Measurements from ENCODE around the gene TXNRD2. TPM values are rescaled to one million over a fixed set of nuclear protein-coding genes. Genes with fewer than 3 reads are reported as not detected.

The TXNRD2 gene
- total RNA-seq, 1 experiment from 2014 or later = 39.9 TPM

- BruUV-seq (replicated peaks) = no TSS peak
Observed at GRCh38 chr22:19828035-19828401, 113.6 kb downstream of the TXNRD2 start.

GRCh38 chr22:19827341-19828034 lies 114.1 kb downstream of the TXNRD2 start:
- no peaks in the 10 kb centered on the region for H3K9me3 Mint-ChIP-seq (ENCODE audit: unreplicated experiment)
- H3K36me3 Mint-ChIP-seq (ENCODE audit: insufficient read depth, unreplicated experiment) = no peaks in the 10 kb centered on the region
- POLR2A ChIA-PET = interaction anchor here (0.7 to 4.7 kb wide), 5 partner anchors 10 to 390 kb away, joined by 3 to 24 read pairs (median 3); partner anchors contain the start of genes GNB1L and RTL10
- no peak for DNase-seq (ENCODE audit: unreplicated experiment)
- H3K27me3 Mint-ChIP-seq (ENCODE audit: insufficient read depth, unreplicated experiment) = no peaks in the 10 kb centered on the region
- H3K4me1 Mint-ChIP-seq (ENCODE audit: insufficient read depth, unreplicated experiment) = peaks cover 23% of the 10 kb centered on the region
- no peak for TF ChIP-seq CTCF (IDR thresholded peaks at IDR 0.05; ENCODE audit: unreplicated experiment)
- peak overlapping the region; percentile 20 for H3K27ac Mint-ChIP-seq (ENCODE audit: low read depth, unreplicated experiment)
- BruUV-seq (replicated peaks) = no TSS peak
- intact Hi-C loops (cut with micrococcal nuclease) = no loop called here
- H3K4me3 Mint-ChIP-seq (ENCODE audit: unreplicated experiment) = no peak overlapping the region
- CTCF ChIA-PET = interaction anchor here (0.8 kb wide), 1 partner anchor 65 kb away, joined by 3 read pairs; no protein-coding TSS in a partner anchor

More at GRCh38 chr22:19828035-19828401, 113.6 kb downstream of the TXNRD2 start:
- ChIA-PET POLR2A (interaction anchor here (0.7 to 4.7 kb wide), 4 partner anchors 9 to 391 kb away, joined by 3 to 24 read pairs (median 3); partner anchors contain the start of genes GNB1L and RTL10), CTCF (interaction anchor here (0.7 kb wide), 1 partner anchor 38 kb away, joined by 3 read pairs; no protein-coding TSS in a partner anchor)
- no peak for TF ChIP-seq CTCF (IDR thresholded peaks at IDR 0.05; ENCODE audit: unreplicated experiment)
- Mint-ChIP-seq H3K27me3 (ENCODE audit: insufficient read depth, unreplicated experiment) (no peaks in the 10 kb centered on the region), H3K9me3 (ENCODE audit: unreplicated experiment) (no peaks in the 10 kb centered on the region), H3K36me3 (ENCODE audit: insufficient read depth, unreplicated experiment) (no peaks in the 10 kb centered on the region), H3K4me3 (ENCODE audit: unreplicated experiment) (no peak overlapping the region), H3K27ac (ENCODE audit: low read depth, unreplicated experiment) (peak overlapping the region; percentile 20), H3K4me1 (ENCODE audit: insufficient read depth, unreplicated experiment) (peaks cover 23% of the 10 kb centered on the region)
- intact Hi-C loops (cut with micrococcal nuclease) = no loop called here
- no peak for DNase-seq (ENCODE audit: unreplicated experiment)

- no peak for TF ChIP-seq CTCF (IDR thresholded peaks at IDR 0.05; ENCODE audit: unreplicated experiment)
- Mint-ChIP-seq H3K4me3 (ENCODE audit: unreplicated experiment) (no peak overlapping the region), H3K27ac (ENCODE audit: low read depth, unreplicated experiment) (no peak overlapping the region), H3K27me3 (ENCODE audit: insufficient read depth, unreplicated experiment) (no peaks in the 10 kb centered on the region), H3K9me3 (ENCODE audit: unreplicated experiment) (no peaks in the 10 kb centered on the region), H3K36me3 (ENCODE audit: insufficient read depth, unreplicated experiment) (no peaks in the 10 kb centered on the region), H3K4me1 (ENCODE audit: insufficient read depth, unreplicated experiment) (peaks cover 23% of the 10 kb centered on the region)
- no TSS peak for BruUV-seq (replicated peaks)
- intact Hi-C loops (cut with micrococcal nuclease) = no loop called here
- ChIA-PET POLR2A (interaction anchor here (1.6 to 4.7 kb wide), 2 partner anchors 23 to 28 kb away, joined by 6 to 24 read pairs; partner anchors contain the start of genes GNB1L and RTL10), CTCF (interaction anchor here (0.6 kb wide), 2 partner anchors 17 to 70 kb away, joined by 3 to 4 read pairs; no protein-coding TSS in a partner anchor)
- DNase-seq (ENCODE audit: unreplicated experiment) = no peak
Observed at GRCh38 chr22:19826619-19826950, 115.0 kb downstream of the TXNRD2 start.

GRCh38 chr22:19825904-19826618 lies 115.6 kb downstream of the TXNRD2 start:
- Mint-ChIP-seq H3K4me3 (ENCODE audit: unreplicated experiment) (no peak overlapping the region), H3K27me3 (ENCODE audit: insufficient read depth, unreplicated experiment) (no peaks in the 10 kb centered on the region), H3K4me1 (ENCODE audit: insufficient read depth, unreplicated experiment) (peaks cover 23% of the 10 kb centered on the region), H3K27ac (ENCODE audit: low read depth, unreplicated experiment) (no peak overlapping the region), H3K9me3 (ENCODE audit: unreplicated experiment) (no peaks in the 10 kb centered on the region), H3K36me3 (ENCODE audit: insufficient read depth, unreplicated experiment) (no peaks in the 10 kb centered on the region)
- intact Hi-C loops (cut with micrococcal nuclease) = loop anchor here (2.0 kb wide), 1 partner anchor 19 kb away; no protein-coding TSS in a partner anchor
- CTCF ChIA-PET = interaction anchor here (0.6 to 1.3 kb wide), 3 partner anchors 18 to 84 kb away, joined by 3 to 4 read pairs (median 3); no protein-coding TSS in a partner anchor
- POLR2A ChIA-PET = interaction anchor here (0.7 to 4.7 kb wide), 3 partner anchors 20 to 29 kb away, joined by 4 to 24 read pairs (median 6); partner anchors contain the start of genes GNB1L and RTL10
- no peak for TF ChIP-seq CTCF (IDR thresholded peaks at IDR 0.05; ENCODE audit: unreplicated experiment)
- no peak for DNase-seq (ENCODE audit: unreplicated experiment)
- no TSS peak for BruUV-seq (replicated peaks)
